ENCODE data around the gene CISD2.
"Not testable (repeated sequence)": the region's sequence is repeated elsewhere in the genome, so short reads cannot be mapped to it uniquely, and the experiment has no call there.

The CISD2 gene

GRCh38 chr4:102901804-102902203 is 33.0 kb downstream of the CISD2 start:
- no peak overlapping the region for H3K4me3 ChIP-seq (ENCODE audit: low read depth, low read length)

- H3K4me3 ChIP-seq (ENCODE audit: low read depth, low read length): no peak overlapping the region
Observed at GRCh38 chr4:102918859-102919258, 50.1 kb downstream of the CISD2 start.

- not testable (repeated sequence) for H3K4me3 ChIP-seq (ENCODE audit: low read depth, low read length)
Observed at GRCh38 chr4:102919697-102920096, 50.9 kb downstream of the CISD2 start.

GRCh38 chr4:102935716-102936115 is 66.9 kb downstream of the CISD2 start:
- no peak overlapping the region for H3K4me3 ChIP-seq (ENCODE audit: low read depth, low read length)

- H3K4me3 ChIP-seq (ENCODE audit: low read depth, low read length): not testable (repeated sequence)
Observed at GRCh38 chr4:102938063-102938462, 69.3 kb downstream of the CISD2 start.

All from iPS-11a (cell line).